Osteoblast (primary cell): ENCODE measurements around the gene ALDH1A2. TPM values are rescaled to one million over a fixed set of nuclear protein-coding genes. Genes with fewer than 3 reads are reported as not detected.
A peak's percentile ranks its signal among the peaks of the same experiment; 100 is the strongest.
"Not testable (repeated sequence)": the region's sequence is repeated elsewhere in the genome, so short reads cannot be mapped to it uniquely, and the experiment has no call there.

Experiments used
- DNase-seq: peaks from one replicate; pipeline ENCODE4 v3.0.0; 2011; ENCODE audit warnings: low spot score, mixed read lengths; ENCODE audit not compliant: insufficient read length; ENCODE audit errors: missing footprints
- H2AFZ ChIP-seq: 2 replicates; pipeline ENCODE4 v1.6.0; 2011; ENCODE audit warnings: mild to moderate bottlenecking, low read length
- H3K27ac ChIP-seq: 2 replicates; pipeline ENCODE4 v1.5.1; 2011; ENCODE audit warnings: mild to moderate bottlenecking, low read depth, low read length, moderate library complexity
- H3K27me3 ChIP-seq: 2 replicates; pipeline ENCODE4 v1.6.0; 2012; ENCODE audit warnings: mild to moderate bottlenecking, control low read depth, inconsistent platforms, low read length, moderate library complexity; ENCODE audit not compliant: insufficient read depth
- H3K36me3 ChIP-seq: 2 replicates; pipeline ENCODE4 v1.5.1; 2011; ENCODE audit warnings: mild to moderate bottlenecking, low read length, control low read depth, moderate library complexity; ENCODE audit not compliant: insufficient read depth
- H3K4me1 ChIP-seq: 2 replicates; pipeline ENCODE4 v1.5.1; 2011; ENCODE audit warnings: mild to moderate bottlenecking, low read length, control low read depth, moderate library complexity; ENCODE audit not compliant: insufficient read depth
- H3K4me2 ChIP-seq: 2 replicates; pipeline ENCODE4 v1.6.0; 2011; ENCODE audit warnings: mild to moderate bottlenecking, low read length; ENCODE audit not compliant: insufficient read depth
- H3K4me3 ChIP-seq: fragments of 200-600 bp; sonication (generic); 3 replicates; pipeline ENCODE4 v1.5.1; 2012; ENCODE audit warnings: mild to moderate bottlenecking, low read length, inconsistent platforms; ENCODE audit not compliant: insufficient read depth
- H3K79me2 ChIP-seq: 2 replicates; pipeline ENCODE4 v1.6.0; 2012; ENCODE audit warnings: mild to moderate bottlenecking, low read length, control low read depth, inconsistent platforms; ENCODE audit not compliant: insufficient read depth
- H3K9me3 ChIP-seq: 2 replicates; pipeline ENCODE4 v1.5.1; 2011; ENCODE audit warnings: low read depth, low read length, control low read depth
- H4K20me1 ChIP-seq: 2 replicates; pipeline ENCODE4 v1.6.0; 2012; ENCODE audit warnings: mild to moderate bottlenecking, low read length, control low read depth; ENCODE audit not compliant: insufficient read depth
- total RNA-seq: library from RNA; depleted of rRNA; stranded (reverse); fragments of >200 nt; gene quantifications from 2 replicates; pipeline ENCODE4 v1.2.3, GENCODE V29; 2012
- TF ChIP-seq, protein P1 (sequence below): IDR thresholded peaks from 2 replicates; pipeline ENCODE4 v1.5.1; 2011; ENCODE audit warnings: mild to moderate bottlenecking, low read depth, low read length, moderate library complexity; ENCODE audit errors: extremely low read depth

The ALDH1A2 gene
- total RNA-seq, result 0.88 and 1.1 TPM in 2 replicates

DNA sequence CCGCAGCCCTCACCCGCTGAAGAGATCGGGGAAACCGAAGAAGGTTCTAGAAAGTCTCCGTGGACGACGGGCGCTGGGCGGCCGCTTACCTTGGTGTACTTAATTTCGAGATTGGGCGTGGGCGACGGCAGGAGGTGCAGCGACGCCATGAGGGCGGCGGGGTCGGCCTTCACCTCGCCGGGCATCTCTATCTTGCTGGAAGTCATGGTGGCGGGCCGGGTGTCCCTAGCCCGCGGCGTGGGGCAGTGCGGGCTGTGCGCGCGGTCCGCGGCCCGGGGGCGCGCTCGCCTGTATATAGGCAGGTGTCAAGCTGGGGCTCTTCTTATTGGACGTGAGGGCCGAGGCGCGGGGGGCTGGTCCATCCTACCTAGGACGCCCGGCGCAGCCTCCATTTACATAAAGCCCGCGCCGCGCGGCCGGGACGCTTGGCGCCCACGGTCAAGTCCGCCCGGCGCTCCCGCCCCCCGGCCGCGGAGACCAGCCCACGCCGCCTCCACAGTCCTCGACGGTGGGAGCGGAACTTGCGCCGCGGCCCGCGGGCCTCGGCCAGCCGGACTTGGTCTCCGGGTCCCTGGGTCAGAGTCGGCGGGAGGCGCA is at the start of gene ALDH1A2:
ALDH1A2 (minus strand) TSS at position 267 of the 597 bp plus-strand sequence; CDS start at position 206, 61 bp downstream.
- Histone ChIP-seq H3K9me3 (no peaks in the 10 kb centered on the region), H4K20me1 (no peaks in the 10 kb centered on the region), H3K4me3 (peak within 1 kb of the TSS; percentile 39), H3K36me3 (no peaks in the 10 kb centered on the region), H3K27ac (no peak within 1 kb of the TSS), H3K79me2 (no peaks in the 10 kb centered on the region), H3K4me1 (no peaks in the 10 kb centered on the region), H3K4me2 (peak within 1 kb of the TSS; percentile 50), H2AFZ (no peak within 1 kb of the TSS), H3K27me3 (peaks cover 91% of the 10 kb centered on the region)
- TF ChIP-seq, protein P1, sequence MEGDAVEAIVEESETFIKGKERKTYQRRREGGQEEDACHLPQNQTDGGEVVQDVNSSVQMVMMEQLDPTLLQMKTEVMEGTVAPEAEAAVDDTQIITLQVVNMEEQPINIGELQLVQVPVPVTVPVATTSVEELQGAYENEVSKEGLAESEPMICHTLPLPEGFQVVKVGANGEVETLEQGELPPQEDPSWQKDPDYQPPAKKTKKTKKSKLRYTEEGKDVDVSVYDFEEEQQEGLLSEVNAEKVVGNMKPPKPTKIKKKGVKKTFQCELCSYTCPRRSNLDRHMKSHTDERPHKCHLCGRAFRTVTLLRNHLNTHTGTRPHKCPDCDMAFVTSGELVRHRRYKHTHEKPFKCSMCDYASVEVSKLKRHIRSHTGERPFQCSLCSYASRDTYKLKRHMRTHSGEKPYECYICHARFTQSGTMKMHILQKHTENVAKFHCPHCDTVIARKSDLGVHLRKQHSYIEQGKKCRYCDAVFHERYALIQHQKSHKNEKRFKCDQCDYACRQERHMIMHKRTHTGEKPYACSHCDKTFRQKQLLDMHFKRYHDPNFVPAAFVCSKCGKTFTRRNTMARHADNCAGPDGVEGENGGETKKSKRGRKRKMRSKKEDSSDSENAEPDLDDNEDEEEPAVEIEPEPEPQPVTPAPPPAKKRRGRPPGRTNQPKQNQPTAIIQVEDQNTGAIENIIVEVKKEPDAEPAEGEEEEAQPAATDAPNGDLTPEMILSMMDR, result no peak
- DNase-seq, result no peak

DNA sequence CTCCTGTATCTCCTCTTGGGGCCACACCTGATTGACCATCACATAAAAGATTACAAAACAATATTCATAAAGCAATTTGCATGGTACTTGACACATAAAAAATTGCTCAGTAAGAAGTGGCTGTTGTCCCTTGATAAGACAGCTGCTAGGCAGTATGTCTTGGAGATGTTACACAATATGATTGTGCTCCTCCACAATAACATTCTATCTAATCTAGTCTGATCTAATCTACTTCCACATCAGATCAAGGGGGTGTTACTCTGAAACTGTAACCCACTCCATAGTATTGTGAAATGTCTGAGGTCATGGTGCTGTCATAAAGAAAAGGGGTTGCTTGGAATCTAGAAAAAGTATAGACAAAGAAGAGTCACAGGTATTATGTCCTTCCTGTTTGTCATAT is 49.3 kb upstream of the ALDH1A2 start:
- no peak for DNase-seq
- no peak overlapping the region for H2AFZ ChIP-seq
- no peaks in the 10 kb centered on the region for H4K20me1 ChIP-seq
- H3K79me2 ChIP-seq, result no peaks in the 10 kb centered on the region
- H3K4me2 ChIP-seq, result no peak overlapping the region
- H3K4me3 ChIP-seq, result no peak overlapping the region
- no peaks in the 10 kb centered on the region for H3K4me1 ChIP-seq
- H3K27me3 ChIP-seq, result peaks cover 23% of the 10 kb centered on the region
- no peak overlapping the region for H3K27ac ChIP-seq
- TF ChIP-seq, protein P1, result no peak
- H3K9me3 ChIP-seq, result no peaks in the 10 kb centered on the region
- H3K36me3 ChIP-seq, result no peaks in the 10 kb centered on the region

DNA sequence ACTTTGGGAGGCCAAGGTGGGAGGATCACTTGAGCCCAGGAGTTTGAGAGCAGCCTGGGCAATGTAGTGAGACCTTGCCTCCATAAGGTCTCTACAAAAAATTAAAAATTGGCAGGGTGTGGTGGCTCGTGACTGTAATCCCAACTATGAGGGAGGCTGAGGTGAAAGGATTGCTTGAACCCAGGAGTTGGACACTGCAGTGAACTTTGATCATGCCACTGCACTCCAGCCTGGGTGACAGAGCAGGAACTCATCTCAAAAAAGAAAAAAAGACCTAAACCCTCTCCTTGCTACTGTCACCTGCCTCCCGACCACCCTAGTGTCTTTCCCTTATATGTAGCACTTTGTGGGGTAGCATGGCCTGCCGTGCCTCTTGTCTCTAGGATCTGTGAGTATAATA is 48.9 kb upstream of the ALDH1A2 start:
- no peaks in the 10 kb centered on the region for H4K20me1 ChIP-seq
- no peak overlapping the region for H3K4me3 ChIP-seq
- no peaks in the 10 kb centered on the region for H3K79me2 ChIP-seq
- no peak overlapping the region for H3K4me2 ChIP-seq
- H2AFZ ChIP-seq, result no peak overlapping the region
- H3K36me3 ChIP-seq, result no peaks in the 10 kb centered on the region
- DNase-seq, result no peak
- no peaks in the 10 kb centered on the region for H3K9me3 ChIP-seq
- TF ChIP-seq, protein P1, result no peak
- H3K27me3 ChIP-seq, result peaks cover 20% of the 10 kb centered on the region
- H3K4me1 ChIP-seq, result no peaks in the 10 kb centered on the region
- no peak overlapping the region for H3K27ac ChIP-seq

DNA sequence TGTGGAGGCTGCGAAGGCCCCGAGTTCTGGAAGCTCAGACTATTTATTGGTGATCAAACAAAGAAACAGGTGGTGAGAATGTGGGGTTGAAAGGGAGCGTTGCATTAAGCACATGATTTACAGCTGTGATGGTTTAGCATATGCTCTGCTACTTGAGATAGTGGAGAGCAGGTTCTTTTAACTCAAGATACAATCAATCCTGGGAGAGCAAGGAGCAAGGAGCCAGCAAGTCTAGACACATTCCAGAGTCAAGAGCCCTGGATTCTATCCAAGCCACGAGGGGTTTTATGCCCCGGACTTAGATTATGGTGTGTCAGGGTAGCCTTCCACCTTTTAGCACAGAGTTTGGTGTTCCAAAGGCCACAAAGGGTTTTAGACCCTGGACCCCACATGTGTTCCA is 47.8 kb upstream of the ALDH1A2 start:
- not testable (repeated sequence) for H3K4me2 ChIP-seq, H4K20me1 ChIP-seq, DNase-seq

More for the DNA sequence above, 47.8 kb upstream of the ALDH1A2 start:
- not testable (repeated sequence) for H3K4me1 ChIP-seq, H3K9me3 ChIP-seq, H2AFZ ChIP-seq, H3K27ac ChIP-seq, H3K4me3 ChIP-seq, H3K36me3 ChIP-seq, H3K79me2 ChIP-seq
- H3K27me3 ChIP-seq, result peaks cover 20% of the 10 kb centered on the region
